Measurements from ENCODE around the gene R3HCC1L.

The R3HCC1L gene

DNA sequence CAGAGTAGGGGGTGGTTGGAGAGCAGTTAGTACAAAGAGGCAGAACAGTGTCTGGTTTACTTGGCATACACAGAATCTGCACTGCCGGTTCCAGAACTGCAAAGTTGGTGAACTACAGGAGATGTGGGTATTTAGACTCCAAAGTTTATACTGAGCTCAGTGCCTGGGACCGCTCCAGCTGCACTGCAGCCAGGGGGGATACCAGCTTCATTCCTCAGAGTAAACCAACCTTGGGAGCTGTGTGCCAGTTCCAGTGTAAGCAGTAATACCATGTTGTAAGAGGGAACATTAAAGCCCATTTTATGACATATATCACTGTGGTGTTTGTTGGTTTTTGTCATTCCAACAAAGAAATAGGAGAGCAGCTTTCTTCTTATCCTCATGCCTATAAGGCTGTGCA, 110.1 kb downstream of the R3HCC1L start:
- TF ChIP-seq, protein P1, sequence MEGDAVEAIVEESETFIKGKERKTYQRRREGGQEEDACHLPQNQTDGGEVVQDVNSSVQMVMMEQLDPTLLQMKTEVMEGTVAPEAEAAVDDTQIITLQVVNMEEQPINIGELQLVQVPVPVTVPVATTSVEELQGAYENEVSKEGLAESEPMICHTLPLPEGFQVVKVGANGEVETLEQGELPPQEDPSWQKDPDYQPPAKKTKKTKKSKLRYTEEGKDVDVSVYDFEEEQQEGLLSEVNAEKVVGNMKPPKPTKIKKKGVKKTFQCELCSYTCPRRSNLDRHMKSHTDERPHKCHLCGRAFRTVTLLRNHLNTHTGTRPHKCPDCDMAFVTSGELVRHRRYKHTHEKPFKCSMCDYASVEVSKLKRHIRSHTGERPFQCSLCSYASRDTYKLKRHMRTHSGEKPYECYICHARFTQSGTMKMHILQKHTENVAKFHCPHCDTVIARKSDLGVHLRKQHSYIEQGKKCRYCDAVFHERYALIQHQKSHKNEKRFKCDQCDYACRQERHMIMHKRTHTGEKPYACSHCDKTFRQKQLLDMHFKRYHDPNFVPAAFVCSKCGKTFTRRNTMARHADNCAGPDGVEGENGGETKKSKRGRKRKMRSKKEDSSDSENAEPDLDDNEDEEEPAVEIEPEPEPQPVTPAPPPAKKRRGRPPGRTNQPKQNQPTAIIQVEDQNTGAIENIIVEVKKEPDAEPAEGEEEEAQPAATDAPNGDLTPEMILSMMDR (conservative IDR thresholded peaks at IDR 0.05; ENCODE audit: low read depth, low read length) = no peak
- no peak for DNase-seq (ENCODE audit: low read depth)
- no peak overlapping the region for H3K4me3 ChIP-seq (ENCODE audit: low read length)

DNA sequence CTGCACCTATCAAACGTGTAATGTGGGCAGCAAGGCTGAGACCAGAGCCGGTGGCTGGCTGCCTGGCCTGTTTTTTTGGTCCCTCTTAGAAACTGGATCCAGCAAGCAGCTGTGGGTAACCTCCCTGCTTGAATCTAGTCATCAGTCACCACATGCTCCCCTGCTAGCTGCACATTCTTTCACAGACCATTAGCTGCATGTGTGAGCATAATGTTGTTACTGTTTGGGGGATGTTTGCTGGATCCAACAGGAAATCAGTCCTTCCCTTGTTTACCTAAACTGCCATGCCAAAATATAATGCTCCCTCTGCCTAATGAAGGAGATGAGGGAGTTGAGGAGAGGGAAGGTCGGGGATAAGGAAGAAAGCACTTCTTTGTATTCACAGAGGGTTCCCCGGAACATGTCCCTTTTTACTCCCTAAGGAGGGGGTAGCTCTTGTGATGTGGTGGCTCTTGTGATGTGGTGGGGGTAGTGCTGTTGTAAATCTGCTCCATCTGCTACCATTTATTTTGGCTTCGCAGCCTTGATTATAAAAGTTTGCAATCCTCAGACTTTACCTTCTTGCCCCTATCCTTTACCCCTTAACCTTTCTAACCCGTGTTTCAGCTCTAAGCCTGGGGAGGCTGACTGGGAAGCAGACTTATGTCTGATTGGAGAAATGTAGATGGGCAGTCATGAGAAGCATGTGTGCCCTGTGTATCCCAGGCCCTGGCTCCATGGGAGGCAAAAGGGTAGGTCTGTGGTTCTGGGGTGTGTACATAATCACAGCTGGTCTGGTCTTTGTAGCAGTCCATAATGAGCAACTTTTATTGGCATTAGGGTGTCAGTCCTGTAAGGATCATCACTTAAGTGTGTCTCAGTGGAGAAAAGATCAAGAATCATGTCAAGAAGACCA, 112.7 kb downstream of the R3HCC1L start:
- no peak for DNase-seq (ENCODE audit: low read depth)

DNA sequence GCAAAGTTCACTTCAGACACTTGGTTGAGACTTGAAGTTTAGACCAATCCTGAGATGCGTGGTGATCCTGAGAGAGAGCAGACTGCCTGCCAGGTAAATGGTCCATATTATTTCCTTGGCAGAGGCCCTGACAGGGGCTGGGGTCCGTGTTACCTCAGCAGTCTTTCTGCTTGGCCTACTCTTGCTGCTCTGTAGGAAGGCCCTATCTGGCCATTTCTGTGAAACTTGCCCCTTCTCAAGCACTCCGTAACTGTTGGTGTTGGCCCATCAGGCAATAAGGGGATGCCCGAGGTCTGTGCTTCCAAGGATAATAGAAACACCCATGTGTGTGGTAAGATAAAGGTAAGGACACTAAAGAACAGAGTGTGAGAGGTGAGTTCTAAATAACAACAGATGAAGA, 113.6 kb downstream of the R3HCC1L start:
- DNase-seq (ENCODE audit: low read depth) = no peak
- H3K4me3 ChIP-seq (ENCODE audit: low read length) = no peak overlapping the region
- TF ChIP-seq, protein P1 (conservative IDR thresholded peaks at IDR 0.05; ENCODE audit: low read depth, low read length) = no peak

More for the DNA sequence above, 112.7 kb downstream of the R3HCC1L start:
- H3K4me3 ChIP-seq (ENCODE audit: low read length) = no peak overlapping the region
- TF ChIP-seq, protein P1 (conservative IDR thresholded peaks at IDR 0.05; ENCODE audit: low read depth, low read length) = no peak

DNA sequence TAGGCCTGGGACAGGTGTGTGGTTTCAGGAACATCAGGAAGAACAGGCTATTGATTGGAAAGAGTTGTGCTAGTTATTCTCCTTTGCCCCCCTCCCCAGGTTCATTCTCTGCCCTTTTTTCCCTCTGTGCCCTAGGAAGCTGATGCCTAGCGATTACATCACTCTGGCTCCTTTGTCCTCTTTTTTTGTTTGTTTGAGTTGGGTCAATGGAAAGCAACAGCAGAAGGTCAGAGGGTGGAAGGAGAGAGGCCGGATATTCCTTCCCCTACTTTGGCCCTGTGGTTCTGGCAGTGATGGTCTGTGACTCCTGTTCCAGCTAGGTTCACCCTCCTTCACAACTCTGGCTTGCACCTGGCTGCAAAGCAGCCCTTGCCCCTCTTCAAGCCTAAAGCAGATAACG, 114.7 kb downstream of the R3HCC1L start:
- no peak for DNase-seq (ENCODE audit: low read depth)
- H3K4me3 ChIP-seq (ENCODE audit: low read length) = no peak overlapping the region
- TF ChIP-seq, protein P1 (conservative IDR thresholded peaks at IDR 0.05; ENCODE audit: low read depth, low read length) = no peak

DNA sequence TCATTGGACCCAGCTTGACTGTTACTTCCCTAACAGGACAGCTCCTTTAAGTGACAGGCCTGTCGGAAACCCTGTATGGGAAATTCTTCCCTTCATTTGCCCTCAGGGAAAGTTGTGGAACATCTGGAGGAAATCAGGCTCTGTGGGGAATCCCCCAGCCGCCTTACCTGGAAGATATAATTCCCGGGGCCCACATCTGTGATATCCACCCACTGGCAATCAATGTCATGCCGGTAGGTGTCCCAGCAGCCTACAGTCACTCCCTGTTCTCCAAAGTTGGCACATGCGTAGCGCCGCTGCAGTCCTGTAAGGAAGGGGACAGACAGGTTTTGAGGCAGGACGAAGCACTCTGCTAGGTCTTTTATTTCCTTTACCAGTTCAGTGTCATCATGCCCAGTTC, 116.9 kb downstream of the R3HCC1L start:
- no peak for DNase-seq (ENCODE audit: low read depth)
- no peak overlapping the region for H3K4me3 ChIP-seq (ENCODE audit: low read length)
- TF ChIP-seq, protein P1 (conservative IDR thresholded peaks at IDR 0.05; ENCODE audit: low read depth, low read length) = no peak

DNA sequence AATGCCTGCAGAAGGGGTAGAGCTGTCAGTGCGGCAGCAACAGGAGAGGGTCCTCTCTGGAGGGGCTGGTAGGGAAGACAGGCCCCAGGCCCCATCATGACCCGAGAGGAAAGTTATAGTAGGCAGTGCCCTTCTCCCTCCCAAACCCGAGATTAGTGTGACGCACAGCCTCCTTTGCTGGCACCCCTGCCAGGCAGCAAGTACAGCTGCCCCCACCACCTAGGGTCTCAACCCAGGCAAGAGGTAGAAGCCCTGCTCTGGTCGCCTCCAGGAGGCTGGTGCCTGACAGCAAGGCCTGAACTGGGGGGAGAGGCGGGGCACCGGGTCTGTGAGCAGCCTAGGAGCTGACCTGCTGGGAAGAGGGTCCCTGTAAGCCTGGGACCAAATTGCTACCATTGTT, 118.0 kb downstream of the R3HCC1L start:
- H3K4me3 ChIP-seq (ENCODE audit: low read length) = no peak overlapping the region
- DNase-seq (ENCODE audit: low read depth) = no peak
- TF ChIP-seq, protein P1 (conservative IDR thresholded peaks at IDR 0.05; ENCODE audit: low read depth, low read length) = no peak

DNA sequence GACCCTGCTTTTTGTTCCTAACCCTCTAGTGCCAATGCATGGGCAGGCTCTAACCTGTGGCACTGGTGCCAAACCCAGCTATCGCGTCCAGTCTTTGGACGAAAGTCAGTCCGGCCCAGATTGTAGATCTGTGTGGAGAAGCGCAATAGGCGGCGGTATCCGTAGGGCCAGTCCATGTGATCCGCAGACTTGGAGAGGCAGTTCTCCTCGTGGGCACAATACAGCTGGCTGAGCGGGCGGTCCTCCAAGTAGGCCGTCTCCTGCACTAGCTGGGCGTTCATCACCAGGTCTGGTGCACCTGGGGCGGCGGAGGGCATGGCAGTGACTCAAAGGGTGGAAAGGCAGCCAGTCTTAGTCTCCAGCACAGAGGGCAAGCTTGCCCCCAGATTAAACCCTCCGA, 119.0 kb downstream of the R3HCC1L start:
- H3K4me3 ChIP-seq (ENCODE audit: low read length) = no peak overlapping the region
- TF ChIP-seq, protein P1 (conservative IDR thresholded peaks at IDR 0.05; ENCODE audit: low read depth, low read length) = no peak
- DNase-seq (ENCODE audit: low read depth) = no peak

All from retinal pigment epithelial cell (primary cell).